Colonic mucosa (tissue), 4 donors: ENCODE data around the gene PKN1. TPM values are rescaled to one million over a fixed set of nuclear protein-coding genes. Genes with fewer than 3 reads are reported as not detected.

ENCODE experiments used
- DNase-seq: peaks from one replicate; pipeline ENCODE4 v3.0.0-alpha.2; 2020
- H3K27ac ChIP-seq: fragments of 200-600 bp; one replicate; pipeline ENCODE4 v1.8.0; 2021
- H3K27me3 ChIP-seq: fragments of 200-600 bp; one replicate; pipeline ENCODE4 v1.8.0; 2021
- H3K36me3 ChIP-seq: fragments of 200-600 bp; one replicate; pipeline ENCODE4 v1.8.0; 2021
- H3K4me1 ChIP-seq: fragments of 200-600 bp; one replicate; pipeline ENCODE4 v1.8.0; 2021; ENCODE audit warnings: mild to moderate bottlenecking
- H3K4me3 ChIP-seq: fragments of 200-600 bp; one replicate; pipeline ENCODE4 v1.8.0; 2021
- H3K9ac ChIP-seq, 2 donors: one replicate each; pipeline ENCODE4 v1.7.0; 2013; ENCODE audit warnings: control low read depth in 2 of 2, low read depth in 2 of 2, low read length in 2 of 2
- H3K9me3 ChIP-seq: fragments of 200-600 bp; one replicate; pipeline ENCODE4 v1.8.0; 2021
- CTCF ChIP-seq: fragments of 200-600 bp; IDR thresholded peaks from one replicate; pipeline ENCODE4 v1.8.0; 2022; ENCODE audit warnings: antibody characterized with exemption, mild to moderate bottlenecking
- intact Hi-C: fragments of 100-400 bp; cut with DNase I; formaldehyde crosslinking; loops from one replicate; pipeline ENCODE4 v1.14.1; 2022
- total RNA-seq, 2 donors: library from RNA; stranded (reverse); fragmentation: NEBNext Ultra II Directional in 1 of 2; extraction: Animal tissue kit (Norgen Biotek cat#: 25700) in 1 of 2; gene quantifications; one replicate each; pipeline ENCODE4 v1.2.1, GENCODE V29; 2021
- donor health status: healthy.
- donor health status: DM: no; HTN: no; CAD: no.
- donor health status: DM: no; HTN: no; CAD: no.

Gene PKN1
- total RNA-seq, 2 donors from 2014 or later, result 35.9 to 37.5 TPM

DNA sequence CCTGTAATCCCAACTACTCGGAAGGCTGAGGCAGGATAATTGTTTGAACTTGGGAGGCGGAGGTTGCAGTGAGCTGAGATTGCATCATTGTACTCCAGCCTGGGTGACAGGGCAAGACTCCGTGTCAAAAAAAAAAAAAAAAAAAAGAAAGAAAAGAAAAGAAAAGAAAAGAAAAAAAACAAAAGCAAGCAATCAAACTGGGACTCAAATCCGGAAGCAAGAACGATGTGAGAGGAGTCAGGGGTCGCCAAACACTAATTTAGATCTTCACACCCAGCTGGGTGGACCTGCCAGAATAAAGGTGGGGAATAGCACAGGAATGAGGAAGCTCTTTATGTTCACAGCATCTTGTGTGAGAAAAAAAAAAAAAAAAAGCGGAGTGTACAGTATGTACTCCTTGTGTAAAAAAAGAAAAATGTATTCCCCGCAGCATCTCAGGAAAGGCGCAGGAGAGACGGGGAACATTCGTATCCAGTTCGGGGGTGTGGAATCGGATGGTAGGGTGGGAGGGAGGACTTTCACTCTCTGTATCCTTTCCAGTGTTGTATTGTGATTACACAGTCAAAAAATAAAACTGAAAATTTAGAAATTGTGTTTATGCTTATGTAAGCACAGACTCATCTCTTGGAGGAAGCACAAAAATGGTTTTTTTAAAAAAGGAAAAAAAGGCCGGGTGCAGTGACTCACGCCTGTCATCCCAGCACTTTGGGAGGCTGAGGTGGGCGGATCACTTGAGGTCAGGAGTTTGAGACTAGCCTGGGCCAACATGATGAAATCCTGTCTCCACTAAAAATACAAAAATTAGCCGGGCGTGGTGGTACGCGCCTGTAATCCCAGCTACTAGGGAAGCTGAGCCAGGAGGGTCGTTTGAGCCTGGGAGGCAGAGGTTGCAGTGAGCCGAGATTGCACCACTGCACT, 77.5 kb downstream of the PKN1 start:
- Histone ChIP-seq H3K9me3 (no peaks in the 10 kb centered on the region), H3K9ac (peak overlapping the region in 1 of 2 donors; percentile 46), H3K27ac (peak overlapping the region; percentile 13), H3K4me3 (no peak overlapping the region), H3K27me3 (no peaks in the 10 kb centered on the region), H3K4me1 (peaks cover 6% of the 10 kb centered on the region), H3K36me3 (peaks cover 10% of the 10 kb centered on the region)
- intact Hi-C loops, result no loop called here
- no peak for DNase-seq
- no peak for TF ChIP-seq CTCF

DNA sequence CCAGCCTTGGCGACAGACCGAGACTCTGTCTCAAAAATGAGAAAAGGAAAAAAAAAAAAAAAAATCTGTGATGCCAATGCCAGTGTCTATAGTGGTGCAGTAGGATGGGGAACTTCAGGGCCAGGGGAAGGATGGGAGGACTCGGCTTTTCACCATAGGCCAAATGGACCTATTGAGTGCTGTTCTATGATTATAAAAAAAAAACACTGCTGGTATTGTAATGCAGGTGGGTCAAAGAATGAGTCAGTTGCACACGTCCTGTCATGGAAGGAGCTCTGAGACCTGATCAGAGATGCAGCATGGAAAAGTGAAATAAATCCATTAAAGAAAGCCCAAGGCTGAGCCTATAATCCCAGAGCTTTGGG, 78.1 kb downstream of the PKN1 start:
- Histone ChIP-seq H3K36me3 (peaks cover 15% of the 10 kb centered on the region), H3K4me3 (no peak overlapping the region), H3K4me1 (peaks cover 9% of the 10 kb centered on the region), H3K9ac (no peak overlapping the region), H3K27ac (no peak overlapping the region), H3K27me3 (no peaks in the 10 kb centered on the region), H3K9me3 (no peaks in the 10 kb centered on the region)
- intact Hi-C loops, result no loop called here
- DNase-seq, result no peak
- no peak for TF ChIP-seq CTCF

- Histone ChIP-seq H3K27me3 (no peaks in the 10 kb centered on the region), H3K4me1 (peaks cover 9% of the 10 kb centered on the region), H3K27ac (no peak overlapping the region), H3K9ac (no peak overlapping the region), H3K4me3 (no peak overlapping the region), H3K9me3 (no peaks in the 10 kb centered on the region), H3K36me3 (peaks cover 15% of the 10 kb centered on the region)
- TF ChIP-seq CTCF, result no peak
- intact Hi-C loops, result no loop called here
- DNase-seq, result no peak
Measured at GRCh38 chr19:14512406-14512961, 79.4 kb downstream of the PKN1 start.

GRCh38 chr19:14514215-14514863, 81.2 kb downstream of the PKN1 start:
- no peaks in the 10 kb centered on the region for H3K27me3 ChIP-seq
- H3K4me3 ChIP-seq, result no peak overlapping the region
- no peak overlapping the region for H3K27ac ChIP-seq
- TF ChIP-seq CTCF, result no peak
- peaks cover 13% of the 10 kb centered on the region for H3K4me1 ChIP-seq
- H3K9ac ChIP-seq, result no peak overlapping the region
- peaks cover 15% of the 10 kb centered on the region for H3K36me3 ChIP-seq
- no peak for DNase-seq
- intact Hi-C loops, result no loop called here
- no peaks in the 10 kb centered on the region for H3K9me3 ChIP-seq

DNA sequence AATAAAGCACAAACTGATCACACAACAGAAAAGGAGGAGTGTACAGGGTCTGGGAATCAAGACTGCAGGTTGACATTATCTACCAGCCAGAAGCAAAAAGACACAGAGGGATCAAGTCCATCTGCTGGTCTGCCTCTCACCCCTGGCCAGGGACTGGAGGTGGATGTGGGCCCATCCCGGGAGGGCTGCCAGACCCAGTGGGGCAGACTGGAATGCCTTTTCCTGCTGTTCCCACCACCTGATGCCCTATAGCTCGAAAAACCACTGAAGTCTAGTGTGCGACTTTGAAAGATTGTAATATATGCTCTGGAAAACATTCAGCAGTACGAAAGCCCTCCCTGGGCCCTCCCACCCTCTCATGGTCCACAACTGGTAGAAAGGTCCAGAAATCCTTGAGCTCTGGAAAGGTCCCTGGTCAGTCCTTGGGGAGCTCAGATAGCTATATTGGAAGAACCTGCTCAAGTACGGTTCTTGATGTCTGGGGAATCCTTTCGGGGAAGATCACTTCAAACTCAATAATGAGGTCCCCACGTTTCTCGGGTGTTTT, 82.5 kb downstream of the PKN1 start:
- Histone ChIP-seq H3K4me1 (peaks cover 16% of the 10 kb centered on the region), H3K27ac (no peak overlapping the region)
- DNase-seq, result no peak

More for the DNA sequence above, 82.5 kb downstream of the PKN1 start:
- H3K4me3 ChIP-seq, result peak overlapping the region; percentile 68
- intact Hi-C loops, result no loop called here
- H3K27me3 ChIP-seq, result no peaks in the 10 kb centered on the region
- H3K9ac ChIP-seq, result peak overlapping the region in 1 of 2 donors; percentile 94
- H3K9me3 ChIP-seq, result no peaks in the 10 kb centered on the region
- TF ChIP-seq CTCF, result no peak
- peaks cover 15% of the 10 kb centered on the region for H3K36me3 ChIP-seq
